Liver (tissue), 9 donors: ENCODE results near the gene DPM3. TPM values are rescaled to one million over a fixed set of nuclear protein-coding genes. Genes with fewer than 3 reads are reported as not detected.

Source experiments
- DNase-seq: peaks from one replicate; pipeline ENCODE4 v3.0.0-alpha.2; 2017; ENCODE audit warnings: low spot score
- H3K27ac ChIP-seq, 2 donors: one replicate each; pipeline ENCODE4 v1.7.0; 2013; ENCODE audit warnings: inconsistent platforms in 2 of 2, low read length in 2 of 2, control low read depth in 1 of 2, low read depth in 1 of 2, mild to moderate bottlenecking in 1 of 2
- H3K27me3 ChIP-seq, 4 donors: one replicate each; pipeline versions ENCODE4 v1.6.1 to v1.7.0; 2013; ENCODE audit warnings: low read length in 3 of 4, inconsistent platforms in 1 of 4, mild to moderate bottlenecking in 1 of 4, moderate library complexity in 1 of 4; ENCODE audit not compliant: control insufficient read depth in 4 of 4, insufficient read depth in 4 of 4
- H3K36me3 ChIP-seq, 4 donors: one replicate each; pipeline versions ENCODE4 v1.6.1 to v1.7.0; 2013; ENCODE audit warnings: low read length in 3 of 4, mild to moderate bottlenecking in 3 of 4, low read depth in 1 of 4, moderate library complexity in 1 of 4; ENCODE audit not compliant: control insufficient read depth in 4 of 4, insufficient read depth in 3 of 4
- H3K4me1 ChIP-seq, 4 donors: one replicate each; pipeline versions ENCODE4 v1.6.1 to v1.7.0; 2013; ENCODE audit warnings: low read length in 3 of 4, mild to moderate bottlenecking in 3 of 4, moderate library complexity in 1 of 4; ENCODE audit not compliant: control insufficient read depth in 4 of 4, insufficient read depth in 4 of 4
- H3K4me3 ChIP-seq, 3 donors: one replicate each; pipeline versions ENCODE4 v1.6.1 to v1.7.0; 2013; ENCODE audit warnings: low read length in 3 of 3, control low read depth in 1 of 3, low read depth in 1 of 3, mild to moderate bottlenecking in 1 of 3
- H3K9ac ChIP-seq, 2 donors: one replicate each; pipeline ENCODE4 v1.7.0; 2013; ENCODE audit warnings: low read length in 2 of 2, mild to moderate bottlenecking in 2 of 2, moderate library complexity in 2 of 2, control low read depth in 1 of 2, low read depth in 1 of 2
- H3K9me3 ChIP-seq, 4 donors: one replicate each; pipeline versions ENCODE4 v1.6.1 to v1.7.0; 2013; ENCODE audit warnings: low read length in 3 of 4; ENCODE audit not compliant: control insufficient read depth in 4 of 4
- CTCF ChIP-seq: fragments of 150-350 bp; IDR thresholded peaks from 2 replicates; pipeline ENCODE4 v1.5.1; 2017; ENCODE audit warnings: improper control_type of control experiment, low read depth, low read length; ENCODE audit not compliant: missing input control
- EGR1 ChIP-seq, 2 donors: IDR thresholded peaks; 2 replicates each; pipeline ENCODE4 v1.6.1; 2016 to 2018; ENCODE audit warnings: antibody characterized with exemption in 2 of 2, low read depth in 2 of 2
- FOXA1 ChIP-seq: IDR thresholded peaks from 2 replicates; pipeline ENCODE4 v1.6.1; 2016; ENCODE audit warnings: antibody characterized with exemption
- FOXA2 ChIP-seq: IDR thresholded peaks from 2 replicates; pipeline ENCODE4 v1.6.1; 2016; ENCODE audit warnings: antibody characterized with exemption
- GABPA ChIP-seq, 2 donors: IDR thresholded peaks in 1 of 2; conservative IDR thresholded peaks in 1 of 2; 2 replicates each; pipeline ENCODE4 v1.6.1; 2016; ENCODE audit warnings: antibody characterized with exemption in 2 of 2, mild to moderate bottlenecking in 1 of 2, moderate library complexity in 1 of 2
- HNF4A ChIP-seq, 2 donors: conservative IDR thresholded peaks; 2 replicates each; pipeline ENCODE4 v1.6.1; 2016; ENCODE audit warnings: antibody characterized with exemption in 2 of 2, mild to moderate bottlenecking in 2 of 2
- HNF4G ChIP-seq: IDR thresholded peaks from 2 replicates; pipeline ENCODE4 v1.6.1; 2016; ENCODE audit warnings: antibody characterized with exemption
- JUND ChIP-seq, 2 donors: IDR thresholded peaks; 2 replicates each; pipeline ENCODE4 v1.6.1; 2016; ENCODE audit warnings: antibody characterized with exemption in 2 of 2
- NR2F2 ChIP-seq: IDR thresholded peaks from 2 replicates; pipeline ENCODE4 v1.6.1; 2016; ENCODE audit warnings: antibody characterized with exemption
- RAD21 ChIP-seq, 2 donors: IDR thresholded peaks; 2 replicates each; pipeline ENCODE4 v1.6.1; 2016; ENCODE audit warnings: antibody characterized with exemption in 2 of 2, mild to moderate bottlenecking in 2 of 2
- RXRA ChIP-seq, 2 donors: IDR thresholded peaks; 2 replicates each; pipeline ENCODE4 v1.6.1; 2017 to 2018; ENCODE audit warnings: antibody characterized with exemption in 2 of 2, mild to moderate bottlenecking in 1 of 2
- SP1 ChIP-seq: IDR thresholded peaks from 2 replicates; pipeline ENCODE4 v1.6.1; 2018; ENCODE audit warnings: antibody characterized with exemption, mild to moderate bottlenecking
- TAF1 ChIP-seq: conservative IDR thresholded peaks from 2 replicates; pipeline ENCODE4 v1.6.1; 2016; ENCODE audit warnings: antibody characterized with exemption, mild to moderate bottlenecking
- YY1 ChIP-seq: IDR thresholded peaks from 2 replicates; pipeline ENCODE4 v1.6.1; 2016; ENCODE audit warnings: antibody characterized with exemption, mild to moderate bottlenecking
- ZBTB33 ChIP-seq: IDR thresholded peaks from 2 replicates; pipeline ENCODE4 v1.6.1; 2016; ENCODE audit warnings: antibody characterized with exemption
- WGBS: extraction: QIAGEN DNeasy Blood & Tissue Kit; methylation state at CpG from one replicate; pipeline ENCODE4 v1.1.7; 2013; 5-methylcytosine and 5-hydroxymethylcytosine counted together
- polyA plus RNA-seq, 2 donors: library from polyadenylated mRNA; stranded (reverse) in 1 of 2; unstranded in 1 of 2; fragments of 200-250 nt in 1 of 2; fragments of >200 nt in 1 of 2; fragmentation: Nextera tagmentation in 1 of 2; extraction: Ambion mirVana in 1 of 2; gene quantifications; one replicate each; pipeline versions ENCODE4 v1.2.1 to v1.2.3, GENCODE V29; 2013 to 2015
- total RNA-seq, 2 donors: library from RNA; depleted of rRNA; stranded (reverse); fragments of >200 nt; gene quantifications; one replicate each; pipeline ENCODE4 v1.2.3, GENCODE V29; 2014
- TF ChIP-seq, protein P1 (sequence below): IDR thresholded peaks from 2 replicates; pipeline ENCODE4 v1.6.1; 2016; ENCODE audit warnings: antibody characterized with exemption
- TF ChIP-seq, protein P2 (sequence below): IDR thresholded peaks from 2 replicates; pipeline ENCODE4 v1.6.1; 2016; ENCODE audit warnings: antibody characterized with exemption, mild to moderate bottlenecking
- TF ChIP-seq, protein P3 (sequence below): IDR thresholded peaks from 2 replicates; pipeline ENCODE4 v1.6.1; 2016; ENCODE audit warnings: antibody characterized with exemption
- donor health status: healthy.
- donor health status: healthy.
- donor health status: healthy.
- donor health status: healthy.
- donor health status: healthy.

DPM3 gene
- total and polyA plus RNA-seq, 4 donors, result 27.3 to 134 (median 69.1) TPM

DNA sequence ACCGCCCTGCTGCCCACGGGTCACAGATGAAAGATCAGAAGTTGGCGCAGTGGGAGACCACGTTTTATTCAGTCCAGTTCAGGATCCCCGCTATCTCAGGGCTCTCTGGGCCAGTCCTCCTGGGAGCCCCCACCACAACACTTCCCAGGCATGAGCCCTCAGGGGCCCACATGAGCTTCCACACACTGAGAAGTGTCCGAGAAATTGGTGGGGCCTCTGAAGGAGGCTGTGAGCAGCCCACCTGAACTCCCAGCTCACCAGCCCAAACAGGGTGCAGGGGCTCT is 45.4 kb upstream of the DPM3 start:
- no peaks in the 10 kb centered on the region for H3K9me3 ChIP-seq
- H3K27ac ChIP-seq, result no peak overlapping the region
- no peak for TF ChIP-seq FOXA2
- TF ChIP-seq GABPA (IDR thresholded peaks at IDR 0.05 in 1 of 2, conservative IDR thresholded peaks at IDR 0.05 in 1 of 2), result no peak
- TF ChIP-seq, protein P1, sequence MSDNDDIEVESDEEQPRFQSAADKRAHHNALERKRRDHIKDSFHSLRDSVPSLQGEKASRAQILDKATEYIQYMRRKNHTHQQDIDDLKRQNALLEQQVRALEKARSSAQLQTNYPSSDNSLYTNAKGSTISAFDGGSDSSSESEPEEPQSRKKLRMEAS, result no peak
- no peak for TF ChIP-seq HNF4A (conservative IDR thresholded peaks at IDR 0.05)
- TF ChIP-seq FOXA1, result no peak
- no peak for TF ChIP-seq CTCF
- no peak for TF ChIP-seq YY1
- no peak for TF ChIP-seq ZBTB33
- TF ChIP-seq SP1, result no peak
- TF ChIP-seq, protein P2, sequence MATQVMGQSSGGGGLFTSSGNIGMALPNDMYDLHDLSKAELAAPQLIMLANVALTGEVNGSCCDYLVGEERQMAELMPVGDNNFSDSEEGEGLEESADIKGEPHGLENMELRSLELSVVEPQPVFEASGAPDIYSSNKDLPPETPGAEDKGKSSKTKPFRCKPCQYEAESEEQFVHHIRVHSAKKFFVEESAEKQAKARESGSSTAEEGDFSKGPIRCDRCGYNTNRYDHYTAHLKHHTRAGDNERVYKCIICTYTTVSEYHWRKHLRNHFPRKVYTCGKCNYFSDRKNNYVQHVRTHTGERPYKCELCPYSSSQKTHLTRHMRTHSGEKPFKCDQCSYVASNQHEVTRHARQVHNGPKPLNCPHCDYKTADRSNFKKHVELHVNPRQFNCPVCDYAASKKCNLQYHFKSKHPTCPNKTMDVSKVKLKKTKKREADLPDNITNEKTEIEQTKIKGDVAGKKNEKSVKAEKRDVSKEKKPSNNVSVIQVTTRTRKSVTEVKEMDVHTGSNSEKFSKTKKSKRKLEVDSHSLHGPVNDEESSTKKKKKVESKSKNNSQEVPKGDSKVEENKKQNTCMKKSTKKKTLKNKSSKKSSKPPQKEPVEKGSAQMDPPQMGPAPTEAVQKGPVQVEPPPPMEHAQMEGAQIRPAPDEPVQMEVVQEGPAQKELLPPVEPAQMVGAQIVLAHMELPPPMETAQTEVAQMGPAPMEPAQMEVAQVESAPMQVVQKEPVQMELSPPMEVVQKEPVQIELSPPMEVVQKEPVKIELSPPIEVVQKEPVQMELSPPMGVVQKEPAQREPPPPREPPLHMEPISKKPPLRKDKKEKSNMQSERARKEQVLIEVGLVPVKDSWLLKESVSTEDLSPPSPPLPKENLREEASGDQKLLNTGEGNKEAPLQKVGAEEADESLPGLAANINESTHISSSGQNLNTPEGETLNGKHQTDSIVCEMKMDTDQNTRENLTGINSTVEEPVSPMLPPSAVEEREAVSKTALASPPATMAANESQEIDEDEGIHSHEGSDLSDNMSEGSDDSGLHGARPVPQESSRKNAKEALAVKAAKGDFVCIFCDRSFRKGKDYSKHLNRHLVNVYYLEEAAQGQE, result no peak
- no peak for TF ChIP-seq NR2F2
- TF ChIP-seq, protein P3, sequence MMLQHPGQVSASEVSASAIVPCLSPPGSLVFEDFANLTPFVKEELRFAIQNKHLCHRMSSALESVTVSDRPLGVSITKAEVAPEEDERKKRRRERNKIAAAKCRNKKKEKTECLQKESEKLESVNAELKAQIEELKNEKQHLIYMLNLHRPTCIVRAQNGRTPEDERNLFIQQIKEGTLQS, result no peak
- TF ChIP-seq HNF4G, result no peak
- no peak for TF ChIP-seq JUND (IDR thresholded peaks at IDR 0.05)
- no peak for TF ChIP-seq RXRA (IDR thresholded peaks at IDR 0.05)
- TF ChIP-seq TAF1, result no peak
- TF ChIP-seq RAD21 (IDR thresholded peaks at IDR 0.05), result no peak
- no peak for TF ChIP-seq EGR1 (IDR thresholded peaks at IDR 0.05; ENCODE audit: low read depth in 2 of 2)
- no peak overlapping the region for H3K9ac ChIP-seq
- H3K4me3 ChIP-seq, result no peak overlapping the region
- no peaks in the 10 kb centered on the region for H3K36me3 ChIP-seq
- H3K4me1 ChIP-seq, result peaks cover 0 to 4% (median 0%) of the 10 kb centered on the region in 4 donors
- WGBS, result 72% methylated on average over 6 of the region's 6 CpGs
- no peaks in the 10 kb centered on the region for H3K27me3 ChIP-seq
- no peak for DNase-seq
